ENCODE measurements around the gene LSM11. TPM values are rescaled to one million over a fixed set of nuclear protein-coding genes. Genes with fewer than 3 reads are reported as not detected.

The LSM11 gene
- total RNA-seq, 1 donor from 2014 or later: 3.6 TPM

GRCh38 chr5:157734436-157734835, 9.1 kb upstream of the LSM11 start:
- DNase-seq (ENCODE audit: low spot score): no peak

- no peak for DNase-seq (ENCODE audit: low spot score)
Observed at GRCh38 chr5:157735991-157736390, 7.5 kb upstream of the LSM11 start.

DNA sequence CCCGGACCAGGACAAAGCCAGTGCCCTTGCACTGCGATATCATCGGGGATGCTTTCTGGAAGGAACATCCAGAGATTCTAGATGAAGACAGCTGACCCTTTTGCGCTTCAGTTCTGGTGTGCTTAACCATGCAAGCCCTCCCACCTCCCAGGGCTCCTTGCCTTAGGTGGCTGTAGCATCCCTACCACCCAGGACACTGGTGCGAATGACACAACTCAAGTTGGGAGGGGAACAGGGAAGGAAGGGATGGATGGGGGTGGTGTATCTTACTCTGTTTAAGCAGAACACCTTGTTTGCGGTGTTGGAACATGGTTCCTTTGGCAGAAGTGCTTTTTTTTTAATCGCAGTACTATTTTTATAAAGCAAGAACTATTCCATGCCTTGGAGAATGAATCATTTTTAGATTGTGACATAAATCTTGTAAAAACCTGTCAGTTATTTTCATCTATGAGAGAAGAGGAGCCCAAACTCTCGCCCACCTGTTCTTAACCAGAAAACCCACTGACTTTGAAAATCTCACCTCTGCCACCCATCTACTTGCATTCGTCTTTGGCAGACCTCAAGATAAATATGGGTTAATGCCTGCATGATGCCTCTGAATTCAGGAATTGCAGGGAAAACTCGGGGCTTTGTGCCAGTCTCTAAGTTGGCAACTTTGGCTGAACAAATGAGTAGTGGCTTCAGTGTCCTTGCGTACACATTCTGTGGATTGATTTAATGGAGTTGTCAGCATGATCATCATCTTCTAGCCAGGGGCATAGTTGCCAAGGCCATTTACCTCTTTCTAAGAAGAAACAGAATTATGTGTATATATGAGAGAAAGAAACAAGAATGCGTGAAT, 3.9 kb upstream of the LSM11 start:
- no peak for DNase-seq (ENCODE audit: low spot score)

DNA sequence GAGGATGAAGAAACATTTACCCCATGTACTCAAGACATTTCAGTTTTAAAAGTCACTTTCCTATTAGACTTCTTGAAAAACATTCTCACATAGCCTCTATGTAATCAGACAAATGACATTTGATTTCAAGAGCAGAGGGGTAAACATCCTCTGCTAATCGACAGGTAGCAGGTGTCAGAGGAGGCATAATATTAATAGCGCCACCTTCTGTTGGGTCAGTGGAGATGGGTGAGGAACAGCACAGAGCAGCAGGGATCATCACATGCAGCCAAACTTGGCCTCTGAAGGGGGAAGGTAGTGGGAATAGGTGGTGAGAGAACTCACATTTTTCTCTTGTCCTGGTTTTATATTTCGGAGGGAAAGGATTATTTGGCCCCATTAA, 3.3 kb upstream of the LSM11 start:
- no peak for DNase-seq (ENCODE audit: low spot score)

GRCh38 chr5:157741131-157741530, 2.4 kb upstream of the LSM11 start:
- no peak for DNase-seq (ENCODE audit: low spot score)

- no peak for DNase-seq (ENCODE audit: low spot score)
Observed at GRCh38 chr5:157744051-157745011, 819 bp downstream of the LSM11 start.

DNA sequence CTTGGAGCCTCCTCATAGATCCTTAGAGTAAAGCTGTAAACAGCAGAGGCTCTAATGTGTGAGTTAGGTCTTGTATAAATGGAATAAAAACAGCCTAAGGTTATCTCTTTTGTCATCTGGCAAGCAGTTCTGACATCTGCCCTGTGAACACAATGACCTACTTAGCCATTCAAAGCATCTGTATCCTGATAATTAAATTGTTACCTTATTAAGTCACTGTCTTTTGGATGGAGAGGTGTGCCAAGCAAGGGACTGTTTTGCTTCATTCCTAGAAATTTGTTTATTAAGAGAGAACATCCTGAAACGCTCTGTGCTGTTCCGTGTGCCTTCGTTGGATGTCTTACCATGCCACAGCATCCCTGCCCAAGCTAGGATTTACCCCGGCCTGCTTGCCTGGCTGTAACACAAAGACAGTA, 1.5 kb downstream of the LSM11 start:
- DNase-seq (ENCODE audit: low spot score): no peak

- no peak for DNase-seq (ENCODE audit: low spot score)
Observed at GRCh38 chr5:157747173-157747740, 3.7 kb downstream of the LSM11 start.

DNA sequence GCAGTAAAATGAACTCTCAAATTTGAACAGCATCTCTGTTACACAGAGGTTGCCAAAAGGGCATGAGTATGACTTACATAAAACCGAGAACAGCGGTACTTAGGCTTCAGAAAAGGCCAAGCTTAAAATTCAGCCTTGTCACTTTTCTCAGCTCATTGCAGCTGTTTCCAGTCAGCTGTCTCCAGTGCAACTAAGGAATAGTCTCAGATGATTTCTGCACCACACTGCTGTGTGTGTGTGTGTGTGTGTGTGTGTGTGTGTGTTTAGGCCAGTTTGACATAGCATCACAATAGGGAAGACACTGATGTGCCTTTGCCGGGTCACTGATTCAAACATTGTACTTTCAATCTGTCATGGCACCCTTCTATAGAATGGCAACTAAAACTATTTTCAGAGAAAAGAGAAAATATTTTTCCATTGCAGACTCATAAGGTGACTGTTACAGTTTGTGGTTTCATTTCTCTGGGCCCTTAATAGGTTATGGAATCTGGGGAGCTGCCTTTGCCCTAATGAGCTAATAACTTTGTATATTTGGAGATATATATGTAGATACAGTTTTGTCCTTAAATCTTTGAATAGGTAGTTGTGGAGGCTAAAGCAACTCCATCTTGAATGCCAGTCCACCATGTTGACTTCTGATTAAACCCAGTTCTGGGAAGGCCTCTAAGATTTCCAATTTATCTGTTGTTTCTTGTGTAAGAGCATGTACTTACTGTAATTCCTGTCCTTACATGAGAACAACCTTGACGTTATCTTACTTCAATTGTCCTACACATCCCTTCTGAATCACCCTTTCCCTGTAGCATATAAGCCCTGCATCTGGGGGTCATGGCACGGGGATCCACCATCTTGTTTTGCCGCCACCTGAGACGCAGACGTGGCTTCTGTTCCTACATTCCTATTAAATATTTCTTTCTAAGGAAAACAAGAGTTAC, 4.5 kb downstream of the LSM11 start:
- DNase-seq (ENCODE audit: low spot score): no peak

DNA sequence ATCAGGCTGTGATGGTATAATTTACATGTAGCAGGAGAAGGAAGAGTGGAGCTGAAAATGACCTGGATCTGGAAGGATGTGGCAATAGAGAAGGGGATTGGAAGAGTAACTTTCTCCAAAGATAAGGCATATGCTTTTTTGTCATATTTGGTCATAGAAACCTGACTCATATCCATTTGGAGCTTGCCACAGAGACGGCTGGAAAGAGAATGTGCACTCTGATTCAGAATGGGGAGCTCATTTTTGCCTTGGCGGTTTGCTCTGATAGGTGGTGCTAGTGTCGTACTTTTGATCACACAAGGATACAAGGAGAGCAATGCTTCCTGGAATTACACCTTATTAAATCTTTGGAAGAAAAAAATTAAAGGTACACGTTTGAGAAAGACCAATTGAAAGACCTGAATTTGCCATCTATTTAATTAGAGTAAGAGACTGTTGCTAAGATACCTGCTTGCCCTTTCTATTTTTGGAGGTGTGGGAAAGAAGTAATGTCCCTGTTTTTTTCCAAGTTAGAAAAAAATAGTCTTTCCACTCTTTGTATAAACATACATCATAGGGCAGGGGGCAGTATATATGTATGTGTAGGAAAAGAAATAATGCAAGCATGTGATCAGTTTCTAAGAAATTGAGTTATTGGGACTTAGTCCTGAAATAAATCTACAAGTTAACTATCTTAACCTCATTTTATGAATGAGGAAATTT, 5.4 kb downstream of the LSM11 start:
- no peak for DNase-seq (ENCODE audit: low spot score)

- no peak for DNase-seq (ENCODE audit: low spot score)
Observed at GRCh38 chr5:157749462-157749799, 5.9 kb downstream of the LSM11 start.

GRCh38 chr5:157750320-157750719, 6.8 kb downstream of the LSM11 start:
- no peak for DNase-seq (ENCODE audit: low spot score)

GRCh38 chr5:157756122-157756521, 12.6 kb downstream of the LSM11 start:
- DNase-seq (ENCODE audit: low spot score): no peak

DNA sequence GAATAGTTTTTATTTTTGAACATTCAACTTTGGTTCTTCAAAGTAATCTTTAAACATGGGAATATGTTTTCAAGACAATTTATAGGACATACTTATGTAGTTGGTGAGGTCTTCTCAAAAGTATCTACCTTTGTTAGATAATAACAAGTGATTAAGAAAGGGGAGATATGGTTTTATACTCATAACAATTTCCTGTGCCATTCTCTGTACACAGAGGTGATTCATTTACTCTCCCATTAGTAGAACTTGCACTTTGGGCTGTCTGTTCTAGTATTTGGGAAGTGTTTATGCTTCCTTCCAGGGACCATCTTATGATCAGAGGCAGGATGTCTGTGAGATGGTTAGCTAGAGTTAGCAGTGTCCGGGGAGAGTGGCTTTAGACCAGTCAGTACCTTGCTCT, 15.2 kb downstream of the LSM11 start:
- DNase-seq (ENCODE audit: low spot score): no peak

DNA sequence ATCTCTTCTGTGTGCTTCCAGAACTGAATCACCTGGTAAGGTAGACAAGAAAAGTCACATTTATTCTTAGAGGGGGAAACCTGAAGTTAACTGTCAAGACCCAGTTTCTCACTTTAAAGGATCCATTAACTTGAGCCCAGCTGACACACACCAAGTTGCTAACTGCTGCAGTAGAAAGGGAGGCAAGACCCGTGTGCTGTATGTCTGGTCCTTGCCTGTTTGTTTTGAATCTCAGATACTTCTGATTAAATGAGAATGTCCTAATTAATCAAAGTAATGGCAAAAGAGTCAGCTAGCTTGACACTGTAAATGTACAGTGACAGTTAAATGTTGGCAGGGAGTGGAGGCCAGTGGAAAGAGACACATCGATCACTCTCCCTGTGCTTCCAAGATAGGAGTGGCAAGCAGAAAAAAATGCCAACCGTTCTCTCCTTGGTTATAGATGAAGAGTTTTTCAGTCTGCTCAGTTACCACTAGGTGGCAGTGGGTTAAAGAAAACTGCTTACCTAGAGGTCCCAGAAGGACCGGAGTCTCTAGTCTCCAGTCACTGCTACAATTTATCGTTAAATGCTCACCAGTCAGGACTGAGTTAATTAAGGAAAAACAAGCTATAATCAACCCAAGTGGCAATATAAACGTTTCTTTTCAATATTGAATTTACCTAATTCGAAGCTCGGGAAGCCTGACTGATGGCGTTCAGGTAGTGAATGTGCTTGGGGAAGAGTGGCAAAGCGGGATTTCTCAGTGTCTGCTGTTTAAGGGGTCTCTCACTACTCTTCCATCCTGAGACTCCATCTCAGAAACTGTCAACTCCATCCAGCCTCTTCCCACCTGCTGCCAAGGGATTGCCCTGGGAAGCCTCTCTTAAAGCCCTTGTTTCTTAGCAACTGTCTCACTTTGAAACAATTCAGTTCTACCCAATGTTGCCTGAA, 18.4 kb downstream of the LSM11 start:
- no peak for DNase-seq (ENCODE audit: low spot score)

DNA sequence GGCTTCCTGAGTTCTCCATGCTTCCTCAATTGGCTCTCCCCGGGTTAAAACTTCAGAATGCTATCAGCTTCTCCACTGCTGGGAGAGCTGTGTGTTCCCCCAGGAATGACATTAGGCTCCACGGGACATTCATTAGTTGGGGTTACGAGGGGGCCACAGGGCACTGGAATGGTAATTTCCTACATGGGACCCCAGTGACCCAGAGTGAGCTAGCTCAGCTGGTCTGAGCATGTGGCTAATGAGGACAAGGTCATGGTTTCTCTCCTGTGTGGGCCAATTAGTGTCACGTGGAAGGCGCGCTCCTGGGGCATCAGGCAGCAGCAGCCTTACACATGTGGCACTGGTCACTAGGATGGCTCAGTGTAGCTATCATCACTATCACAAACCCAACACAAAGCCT, 21.0 kb downstream of the LSM11 start:
- DNase-seq (ENCODE audit: low spot score): no peak

GRCh38 chr5:157766442-157766841, 22.9 kb downstream of the LSM11 start:
- DNase-seq (ENCODE audit: low spot score): no peak

DNA sequence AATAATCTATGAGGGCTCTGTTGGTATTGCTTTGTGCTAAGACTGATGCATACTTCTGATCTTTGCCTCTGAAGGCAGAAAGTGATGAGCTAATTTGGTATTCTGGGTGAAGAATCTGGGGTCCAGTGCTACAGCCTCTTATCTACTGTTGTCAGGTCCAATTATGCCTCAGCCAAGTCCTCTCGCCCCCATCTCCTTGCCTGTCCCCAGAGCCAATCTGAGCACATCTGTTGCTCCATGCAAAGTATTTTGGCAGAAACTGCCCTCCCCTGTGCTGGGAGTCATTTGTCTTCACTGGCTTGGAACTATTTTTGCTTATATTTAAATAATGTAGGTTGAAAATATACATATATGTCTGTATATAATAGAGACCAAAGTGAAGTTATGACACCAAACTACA, 23.4 kb downstream of the LSM11 start:
- DNase-seq (ENCODE audit: low spot score): no peak

DNA sequence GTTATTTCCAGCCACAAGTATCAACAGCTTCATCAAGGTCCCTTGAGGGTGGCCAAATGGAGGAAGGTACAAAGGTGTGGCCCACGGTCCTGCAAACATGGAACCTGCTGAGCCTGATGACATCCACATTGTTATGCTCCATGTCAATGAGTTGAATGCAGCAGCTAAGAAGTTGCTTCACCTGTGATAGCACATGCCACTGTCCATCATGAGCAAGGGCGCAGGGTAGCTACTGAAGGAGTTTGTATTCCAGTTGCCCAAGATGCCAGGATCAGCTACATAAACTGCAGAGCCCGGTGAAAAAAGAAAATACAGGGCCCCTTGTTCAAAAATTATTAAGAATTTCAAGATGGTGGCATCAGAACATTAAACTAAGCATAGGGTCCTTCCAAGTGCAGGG, 24.2 kb downstream of the LSM11 start:
- no peak for DNase-seq (ENCODE audit: low spot score)

DNA sequence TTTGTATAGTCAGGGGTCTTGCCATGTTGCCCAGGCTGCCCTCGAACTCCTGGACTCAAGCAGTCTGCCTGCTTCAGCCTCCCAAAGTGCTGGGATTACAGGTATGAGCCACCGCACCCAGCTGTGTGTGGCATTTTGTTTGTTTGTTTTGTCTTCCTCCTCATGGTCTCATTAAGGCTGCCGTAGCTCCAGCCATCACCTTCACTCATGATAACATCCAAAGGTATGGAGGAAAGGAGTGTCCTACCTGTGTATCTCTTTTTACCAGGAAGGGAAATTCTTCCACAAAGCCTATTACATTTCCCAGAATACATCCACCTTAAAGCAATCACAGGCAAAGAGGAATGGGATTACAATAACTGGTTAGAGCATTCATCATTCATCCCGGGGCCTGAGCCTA, 27.2 kb downstream of the LSM11 start:
- no peak for DNase-seq (ENCODE audit: low spot score)

All from ureter (tissue), 1 donor.